Measurements from ENCODE around the gene NR2C2. TPM values are rescaled to one million over a fixed set of nuclear protein-coding genes. Genes with fewer than 3 reads are reported as not detected.

Gene NR2C2
- total RNA-seq, 1 donor from 2014 or later: 40.0 TPM

DNA sequence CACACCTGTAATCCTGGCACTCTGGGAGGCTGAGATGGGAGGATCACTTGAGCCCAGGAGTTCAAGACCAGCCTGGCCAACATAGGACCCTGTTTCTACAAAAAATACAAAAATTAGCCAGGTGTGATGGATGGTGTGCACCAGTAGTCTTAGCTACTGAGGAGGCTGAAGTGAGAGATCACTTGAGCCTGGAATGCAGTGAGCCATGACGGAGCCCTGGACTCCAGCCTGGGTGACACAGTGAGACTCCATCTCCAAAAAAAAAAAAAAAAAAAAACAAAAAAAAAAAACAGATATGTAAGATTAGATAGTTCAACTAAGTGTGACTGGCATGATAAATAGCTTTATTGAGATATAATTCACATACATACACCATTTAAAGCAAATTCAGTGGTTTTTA, 141.8 kb downstream of the NR2C2 start:
- H3K4me1 ChIP-seq: no peaks in the 10 kb centered on the region
- no peak for DNase-seq (ENCODE audit: extremely low spot score in 2 of 2)
- no peaks in the 10 kb centered on the region for H3K27me3 ChIP-seq
- H3K9me3 ChIP-seq: no peaks in the 10 kb centered on the region
- peaks cover 0 to 66% of the 10 kb centered on the region in 2 donors for H3K36me3 ChIP-seq
- intact Hi-C loops (cut with DNase I): no loop called here
- no peak overlapping the region for H3K27ac ChIP-seq
- no peak for TF ChIP-seq POLR2AphosphoS5 (IDR thresholded peaks at IDR 0.05; ENCODE audit: insufficient read depth in 1 of 2, low read depth in 1 of 2)
- no peak for TF ChIP-seq POLR2A (IDR thresholded peaks at IDR 0.05)
- TF ChIP-seq, protein P1, sequence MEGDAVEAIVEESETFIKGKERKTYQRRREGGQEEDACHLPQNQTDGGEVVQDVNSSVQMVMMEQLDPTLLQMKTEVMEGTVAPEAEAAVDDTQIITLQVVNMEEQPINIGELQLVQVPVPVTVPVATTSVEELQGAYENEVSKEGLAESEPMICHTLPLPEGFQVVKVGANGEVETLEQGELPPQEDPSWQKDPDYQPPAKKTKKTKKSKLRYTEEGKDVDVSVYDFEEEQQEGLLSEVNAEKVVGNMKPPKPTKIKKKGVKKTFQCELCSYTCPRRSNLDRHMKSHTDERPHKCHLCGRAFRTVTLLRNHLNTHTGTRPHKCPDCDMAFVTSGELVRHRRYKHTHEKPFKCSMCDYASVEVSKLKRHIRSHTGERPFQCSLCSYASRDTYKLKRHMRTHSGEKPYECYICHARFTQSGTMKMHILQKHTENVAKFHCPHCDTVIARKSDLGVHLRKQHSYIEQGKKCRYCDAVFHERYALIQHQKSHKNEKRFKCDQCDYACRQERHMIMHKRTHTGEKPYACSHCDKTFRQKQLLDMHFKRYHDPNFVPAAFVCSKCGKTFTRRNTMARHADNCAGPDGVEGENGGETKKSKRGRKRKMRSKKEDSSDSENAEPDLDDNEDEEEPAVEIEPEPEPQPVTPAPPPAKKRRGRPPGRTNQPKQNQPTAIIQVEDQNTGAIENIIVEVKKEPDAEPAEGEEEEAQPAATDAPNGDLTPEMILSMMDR (IDR thresholded peaks at IDR 0.05): no peak
- no peak overlapping the region for H3K4me3 ChIP-seq

DNA sequence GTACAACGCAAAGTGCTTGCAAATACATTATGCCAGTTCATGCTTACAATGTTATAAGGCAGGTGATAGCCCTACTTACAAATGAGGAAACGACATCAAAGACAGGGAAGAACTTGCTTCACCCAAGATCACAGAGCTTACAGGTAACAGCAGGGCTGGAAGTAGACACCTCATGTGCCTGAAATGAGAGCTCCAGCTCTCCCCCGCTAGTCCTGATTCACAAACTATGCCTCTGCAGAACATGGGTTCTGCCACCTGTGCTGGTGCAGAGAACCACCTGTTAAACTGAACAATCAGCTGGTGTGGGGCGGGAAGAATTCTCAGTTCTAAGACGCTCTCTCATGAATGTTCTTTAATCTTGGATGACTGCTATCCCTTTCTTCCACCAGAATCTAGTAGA, 144.2 kb downstream of the NR2C2 start:
- H3K4me3 ChIP-seq: no peak overlapping the region
- peaks cover 0 to 65% of the 10 kb centered on the region in 2 donors for H3K36me3 ChIP-seq
- no peak for DNase-seq (ENCODE audit: extremely low spot score in 2 of 2)
- H3K9me3 ChIP-seq: no peaks in the 10 kb centered on the region
- H3K4me1 ChIP-seq: no peaks in the 10 kb centered on the region
- no peak overlapping the region for H3K27ac ChIP-seq
- TF ChIP-seq POLR2AphosphoS5 (IDR thresholded peaks at IDR 0.05; ENCODE audit: insufficient read depth in 1 of 2, low read depth in 1 of 2): no peak
- TF ChIP-seq, protein P1 (IDR thresholded peaks at IDR 0.05): no peak
- TF ChIP-seq POLR2A (IDR thresholded peaks at IDR 0.05): no peak
- H3K27me3 ChIP-seq: no peaks in the 10 kb centered on the region
- intact Hi-C loops (cut with DNase I): no loop called here

DNA sequence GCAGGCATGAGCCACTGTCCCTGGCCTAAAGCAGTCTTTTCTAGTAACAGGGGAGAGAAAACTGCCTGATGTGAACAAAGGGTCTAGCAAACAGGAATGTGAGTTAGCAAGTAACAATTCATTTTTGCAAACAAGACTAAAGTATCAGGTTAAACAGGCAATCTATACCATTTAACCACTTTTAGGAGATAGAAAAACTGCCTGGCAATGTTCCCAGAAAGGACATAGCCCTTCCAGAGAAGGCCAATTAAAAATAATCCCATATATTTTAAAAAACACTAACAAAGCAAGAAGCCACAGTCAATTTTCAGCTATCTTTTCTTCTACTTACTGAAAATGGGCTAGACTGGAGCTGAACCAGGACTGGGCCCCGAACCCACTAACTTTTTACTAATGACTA, 145.3 kb downstream of the NR2C2 start:
- H3K27ac ChIP-seq: no peak overlapping the region
- intact Hi-C loops (cut with DNase I): no loop called here
- no peak for TF ChIP-seq POLR2A (IDR thresholded peaks at IDR 0.05)
- TF ChIP-seq, protein P1 (IDR thresholded peaks at IDR 0.05): no peak
- TF ChIP-seq POLR2AphosphoS5 (IDR thresholded peaks at IDR 0.05; ENCODE audit: insufficient read depth in 1 of 2, low read depth in 1 of 2): no peak
- no peaks in the 10 kb centered on the region for H3K9me3 ChIP-seq
- DNase-seq (ENCODE audit: extremely low spot score in 2 of 2): no peak
- no peak overlapping the region for H3K4me3 ChIP-seq
- H3K36me3 ChIP-seq: peaks cover 0 to 54% of the 10 kb centered on the region in 2 donors
- peaks cover 11% of the 10 kb centered on the region for H3K4me1 ChIP-seq
- H3K27me3 ChIP-seq: no peaks in the 10 kb centered on the region

DNA sequence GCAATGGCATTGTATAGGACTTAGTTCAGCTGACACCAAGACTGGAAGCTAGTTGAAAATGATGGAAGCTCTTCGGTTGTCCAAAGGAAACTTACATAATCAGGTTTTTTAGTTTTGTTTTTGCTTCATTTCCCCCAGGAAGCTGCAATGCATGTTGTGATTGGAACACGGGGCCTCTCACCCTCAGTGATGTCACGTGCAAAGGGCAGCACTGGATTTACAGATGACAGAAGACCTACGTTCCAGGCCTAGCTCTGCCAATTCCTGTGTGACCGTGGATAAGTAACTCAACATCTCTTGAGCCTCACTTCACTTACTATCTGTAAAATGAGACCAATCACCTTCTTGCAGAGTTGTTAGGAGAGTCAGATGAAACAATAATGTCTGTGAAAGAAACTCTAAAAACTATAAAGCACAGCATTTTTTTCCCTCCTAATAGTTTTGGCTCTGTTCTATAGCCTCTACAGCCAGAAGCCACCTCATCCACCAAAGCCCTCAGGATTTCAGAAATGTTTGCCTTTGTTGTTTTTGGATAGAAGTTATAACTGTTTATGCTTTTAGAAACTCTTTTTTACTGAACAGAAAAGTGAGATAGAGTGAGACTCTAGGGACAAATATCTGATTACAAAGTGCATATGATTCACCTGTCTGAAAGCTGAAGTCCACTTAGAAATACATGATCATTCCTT, 146.9 kb downstream of the NR2C2 start:
- H3K27ac ChIP-seq: no peak overlapping the region
- no peak for DNase-seq (ENCODE audit: extremely low spot score in 2 of 2)
- peaks cover 18% of the 10 kb centered on the region for H3K4me1 ChIP-seq
- intact Hi-C loops (cut with DNase I): no loop called here
- no peaks in the 10 kb centered on the region for H3K9me3 ChIP-seq
- H3K4me3 ChIP-seq: no peak overlapping the region
- no peak for TF ChIP-seq POLR2A (IDR thresholded peaks at IDR 0.05)
- TF ChIP-seq POLR2AphosphoS5 (IDR thresholded peaks at IDR 0.05; ENCODE audit: insufficient read depth in 1 of 2, low read depth in 1 of 2): no peak
- TF ChIP-seq, protein P1 (IDR thresholded peaks at IDR 0.05): no peak
- no peaks in the 10 kb centered on the region for H3K27me3 ChIP-seq
- H3K36me3 ChIP-seq: peaks cover 0 to 45% of the 10 kb centered on the region in 2 donors

DNA sequence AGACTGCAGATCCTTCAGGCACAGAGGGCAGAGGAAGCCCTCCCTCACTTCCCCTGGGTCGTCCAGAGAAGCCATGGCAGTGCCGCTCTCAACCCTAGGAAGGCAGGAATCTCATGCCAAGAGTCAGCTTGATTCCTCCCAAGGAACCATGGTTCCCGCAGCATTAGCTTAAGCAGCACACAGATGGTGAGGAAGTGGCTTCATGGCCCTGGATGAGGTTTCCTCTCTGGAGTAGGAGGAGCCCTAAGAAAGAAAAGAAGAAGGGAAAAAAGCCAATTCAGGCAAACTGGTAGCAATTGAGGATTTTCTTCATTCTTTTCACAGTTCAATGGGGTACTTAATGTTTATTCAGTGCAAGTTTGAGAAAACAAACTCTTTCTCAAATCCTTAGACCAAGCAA, 148.7 kb downstream of the NR2C2 start:
- Histone ChIP-seq H3K27ac (no peak overlapping the region), H3K4me3 (no peak overlapping the region), H3K36me3 (peaks cover 0 to 35% of the 10 kb centered on the region in 2 donors), H3K9me3 (no peaks in the 10 kb centered on the region), H3K4me1 (peaks cover 25% of the 10 kb centered on the region), H3K27me3 (no peaks in the 10 kb centered on the region)
- DNase-seq (ENCODE audit: extremely low spot score in 2 of 2): no peak
- TF ChIP-seq POLR2AphosphoS5 (IDR thresholded peaks at IDR 0.05; ENCODE audit: insufficient read depth in 1 of 2, low read depth in 1 of 2) (no peak), POLR2A (IDR thresholded peaks at IDR 0.05) (no peak)
- TF ChIP-seq, protein P1 (IDR thresholded peaks at IDR 0.05): no peak
- intact Hi-C loops (cut with DNase I): no loop called here
